CD4-positive, alpha-beta memory T cell (primary cell): ENCODE results near the gene SMOC1. TPM values are rescaled to one million over a fixed set of nuclear protein-coding genes. Genes with fewer than 3 reads are reported as not detected.
A peak's percentile ranks its signal among the peaks of the same experiment; 100 is the strongest.

Experiments used
- CTCF ChIA-PET: fragments of 350-600 bp; sonication (Branson Sonifier 250); formaldehyde crosslinking; loops from one replicate; lab custom pipeline; 2021; ENCODE audit warnings: inconsistent platforms; ENCODE audit not compliant: partially characterized antibody; lab: Charles Lee
- POLR2A ChIA-PET: fragments of 350-600 bp; sonication (Branson Sonifier 250); formaldehyde crosslinking; loops from one replicate; lab custom pipeline; 2021; ENCODE audit not compliant: partially characterized antibody; lab: Charles Lee
- DNase-seq, 5 donors: peaks; one replicate each; pipeline versions ENCODE4 v3.0.0 to v3.0.0-alpha.2; 2020 to 2022; ENCODE audit warnings: mixed read lengths in 1 of 5
- H3K27ac ChIP-seq: one replicate; pipeline ENCODE4 v1.7.0; 2013; ENCODE audit warnings: low read depth, low read length
- H3K27me3 ChIP-seq: 2 replicates; pipeline ENCODE4 v1.7.0; 2013; ENCODE audit warnings: mild to moderate bottlenecking, low read length, moderate library complexity; ENCODE audit not compliant: insufficient read depth
- H3K36me3 ChIP-seq: 2 replicates; pipeline ENCODE4 v1.7.0; 2013; ENCODE audit warnings: mild to moderate bottlenecking, low read length, moderate library complexity; ENCODE audit not compliant: insufficient read depth
- H3K4me1 ChIP-seq: 2 replicates; pipeline ENCODE4 v1.7.0; 2013; ENCODE audit warnings: mild to moderate bottlenecking, low read length, moderate library complexity; ENCODE audit not compliant: insufficient read depth
- H3K4me3 ChIP-seq, 2 donors: one replicate each; pipeline ENCODE4 v1.7.0; 2013; ENCODE audit warnings: low read length in 2 of 2, mild to moderate bottlenecking in 1 of 2
- H3K9me3 ChIP-seq, 2 donors: one replicate each; pipeline ENCODE4 v1.7.0; 2013; ENCODE audit warnings: low read length in 2 of 2, control low read depth in 1 of 2; ENCODE audit not compliant: control insufficient read depth in 1 of 2
- H3K27ac Mint-ChIP-seq, 7 donors: one replicate each; pipeline ENCODE4 v1.8.0; 2020 to 2021; ENCODE audit warnings: mixed read lengths in 7 of 7, mild to moderate bottlenecking in 6 of 7, inconsistent platforms in 3 of 7, moderate library complexity in 3 of 7
- H3K27me3 Mint-ChIP-seq, 2 donors: one replicate each; pipeline ENCODE4 v1.8.0; 2020 to 2021; ENCODE audit warnings: mixed read lengths in 2 of 2
- H3K36me3 Mint-ChIP-seq, 2 donors: one replicate each; pipeline ENCODE4 v1.8.0; 2020 to 2021; ENCODE audit warnings: mixed read lengths in 2 of 2, inconsistent platforms in 1 of 2, mild to moderate bottlenecking in 1 of 2
- H3K4me1 Mint-ChIP-seq, 4 donors: one replicate each; pipeline ENCODE4 v1.8.0; 2020 to 2021; ENCODE audit warnings: mixed read lengths in 4 of 4, mild to moderate bottlenecking in 1 of 4
- H3K4me3 Mint-ChIP-seq, 8 donors: one replicate each; pipeline ENCODE4 v1.8.0; 2020 to 2021; ENCODE audit warnings: mixed read lengths in 8 of 8, mild to moderate bottlenecking in 7 of 8, moderate library complexity in 6 of 8, inconsistent platforms in 3 of 8
- H3K9me3 Mint-ChIP-seq, 8 donors: one replicate each; pipeline ENCODE4 v1.8.0; 2020 to 2021; ENCODE audit warnings: mixed read lengths in 8 of 8, mild to moderate bottlenecking in 5 of 8, inconsistent platforms in 3 of 8, moderate library complexity in 1 of 8
- intact Hi-C: fragments of 100-400 bp; cut with micrococcal nuclease; formaldehyde crosslinking; loops from one replicate; pipeline ENCODE4 v1.15.1; 2023
- polyA plus RNA-seq, 2 donors: library from polyadenylated mRNA; unstranded; fragments of 300-500 nt; fragmentation: Illumina TruSeq; gene quantifications; one replicate each; pipeline ENCODE4 v1.2.3, GENCODE V29; 2021
- total RNA-seq, 2 experiments: library from RNA; stranded (reverse); gene quantifications; one replicate each; pipeline ENCODE4 v1.2.3, GENCODE V29; 2021

Gene SMOC1
- total and polyA plus RNA-seq, 4 experiments from 2014 or later: not detected

DNA sequence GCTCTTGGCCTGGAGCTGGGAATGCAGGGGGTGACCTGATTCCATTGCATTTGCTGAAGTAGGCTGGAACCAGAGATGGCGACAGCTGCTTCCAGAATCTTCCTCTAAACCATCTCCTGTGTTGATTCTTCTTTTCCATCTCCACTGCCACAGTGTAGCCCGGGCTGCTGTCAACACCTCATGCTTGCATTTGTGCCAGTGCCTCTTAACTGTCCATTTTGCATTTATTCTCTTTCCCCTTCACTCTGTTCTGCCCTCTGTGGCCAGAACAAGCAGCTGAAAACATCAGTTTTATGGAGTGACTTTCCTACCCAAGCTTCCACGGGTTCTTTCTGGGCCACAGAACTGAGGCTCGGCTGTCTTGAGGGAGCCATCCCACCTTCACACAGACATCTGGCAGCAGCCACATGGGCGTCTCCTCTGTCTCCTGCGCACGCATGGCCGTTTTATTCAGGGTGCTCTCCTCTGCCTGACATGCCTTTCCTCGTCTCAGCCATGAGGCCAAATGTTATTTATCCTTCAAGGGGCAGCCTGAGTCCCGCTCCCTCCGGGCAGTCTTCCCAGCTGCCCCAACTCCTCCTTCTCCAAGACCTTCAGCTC lies 51.7 kb downstream of the SMOC1 start:
- no peak overlapping the region for H3K4me3 Mint-ChIP-seq
- H3K4me3 ChIP-seq: no peak overlapping the region
- H3K4me1 Mint-ChIP-seq: peaks cover 0 to 1% (median 0%) of the 10 kb centered on the region in 4 donors
- no peaks in the 10 kb centered on the region for H3K4me1 ChIP-seq
- no peaks in the 10 kb centered on the region for H3K27me3 ChIP-seq
- intact Hi-C loops: no loop called here
- no peak for DNase-seq
- peak overlapping the region in 1 of 7 donors; percentile 18 for H3K27ac Mint-ChIP-seq
- no peaks in the 10 kb centered on the region for H3K36me3 Mint-ChIP-seq
- H3K27me3 Mint-ChIP-seq: peaks cover 14 to 35% of the 10 kb centered on the region in 2 donors
- ChIA-PET CTCF (no interaction called here), POLR2A (no interaction called here)
- no peaks in the 10 kb centered on the region for H3K36me3 ChIP-seq
- no peak overlapping the region for H3K27ac ChIP-seq
- H3K9me3 Mint-ChIP-seq: no peaks in the 10 kb centered on the region
- H3K9me3 ChIP-seq: no peaks in the 10 kb centered on the region

DNA sequence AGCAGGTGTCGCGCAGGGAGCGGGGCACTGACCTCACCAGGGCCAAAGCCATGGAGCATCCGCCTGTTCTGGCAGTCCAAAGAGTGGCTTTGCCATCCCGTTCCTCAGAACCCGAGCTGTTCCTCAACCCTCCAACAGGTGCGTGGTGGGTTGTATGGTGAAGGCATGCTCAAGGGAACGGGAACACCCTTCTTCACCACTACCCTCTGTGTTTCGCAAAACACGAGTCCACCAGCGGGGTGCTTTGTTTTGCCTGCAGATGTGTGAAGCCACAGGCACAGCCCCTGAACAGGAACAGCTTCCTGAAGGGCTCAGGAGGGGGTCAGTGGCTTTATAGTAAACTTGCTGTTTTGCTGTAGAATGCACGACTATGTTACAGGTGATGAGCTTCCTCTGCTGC lies 52.7 kb downstream of the SMOC1 start:
- intact Hi-C loops: no loop called here
- Histone ChIP-seq H3K4me3 (no peak overlapping the region), H3K36me3 (no peaks in the 10 kb centered on the region), H3K9me3 (no peaks in the 10 kb centered on the region), H3K27ac (no peak overlapping the region), H3K27me3 (no peaks in the 10 kb centered on the region), H3K4me1 (no peaks in the 10 kb centered on the region)
- no peak overlapping the region for H3K27ac Mint-ChIP-seq
- H3K36me3 Mint-ChIP-seq: no peaks in the 10 kb centered on the region
- H3K4me1 Mint-ChIP-seq: peaks cover 0 to 1% (median 0%) of the 10 kb centered on the region in 4 donors
- peaks cover 14 to 39% of the 10 kb centered on the region in 2 donors for H3K27me3 Mint-ChIP-seq
- CTCF ChIA-PET: no interaction called here
- no peaks in the 10 kb centered on the region for H3K9me3 Mint-ChIP-seq
- POLR2A ChIA-PET: no interaction called here
- DNase-seq: no peak
- H3K4me3 Mint-ChIP-seq: no peak overlapping the region

DNA sequence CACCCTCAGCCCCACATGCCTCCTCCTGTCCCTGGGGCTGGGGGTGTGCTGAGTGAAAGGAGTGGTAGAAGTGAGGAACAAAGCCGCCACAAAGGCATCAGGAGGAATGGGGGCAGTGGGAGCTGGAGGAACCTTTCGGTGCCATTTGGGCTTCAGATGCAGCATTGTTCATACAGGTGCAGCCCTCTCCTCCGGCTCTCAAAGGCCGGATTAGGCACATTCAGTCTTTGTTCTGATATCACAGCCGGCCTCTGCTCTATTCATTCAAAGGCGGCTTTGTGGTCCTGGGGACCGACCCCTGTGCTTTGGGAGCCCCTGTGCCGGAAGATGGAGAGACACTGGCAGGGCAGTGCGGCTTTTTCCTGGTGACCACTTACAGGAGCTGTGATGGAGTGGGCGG lies 53.2 kb downstream of the SMOC1 start:
- DNase-seq: no peak
- Mint-ChIP-seq H3K9me3 (no peaks in the 10 kb centered on the region), H3K4me1 (peaks cover 0 to 1% (median 0%) of the 10 kb centered on the region in 4 donors), H3K27ac (no peak overlapping the region), H3K36me3 (no peaks in the 10 kb centered on the region), H3K27me3 (peaks cover 14 to 39% of the 10 kb centered on the region in 2 donors), H3K4me3 (no peak overlapping the region)
- Histone ChIP-seq H3K27me3 (peaks cover 2% of the 10 kb centered on the region), H3K36me3 (no peaks in the 10 kb centered on the region), H3K4me3 (no peak overlapping the region), H3K27ac (no peak overlapping the region), H3K9me3 (no peaks in the 10 kb centered on the region), H3K4me1 (no peaks in the 10 kb centered on the region)
- POLR2A ChIA-PET: no interaction called here
- intact Hi-C loops: no loop called here
- CTCF ChIA-PET: no interaction called here

DNA sequence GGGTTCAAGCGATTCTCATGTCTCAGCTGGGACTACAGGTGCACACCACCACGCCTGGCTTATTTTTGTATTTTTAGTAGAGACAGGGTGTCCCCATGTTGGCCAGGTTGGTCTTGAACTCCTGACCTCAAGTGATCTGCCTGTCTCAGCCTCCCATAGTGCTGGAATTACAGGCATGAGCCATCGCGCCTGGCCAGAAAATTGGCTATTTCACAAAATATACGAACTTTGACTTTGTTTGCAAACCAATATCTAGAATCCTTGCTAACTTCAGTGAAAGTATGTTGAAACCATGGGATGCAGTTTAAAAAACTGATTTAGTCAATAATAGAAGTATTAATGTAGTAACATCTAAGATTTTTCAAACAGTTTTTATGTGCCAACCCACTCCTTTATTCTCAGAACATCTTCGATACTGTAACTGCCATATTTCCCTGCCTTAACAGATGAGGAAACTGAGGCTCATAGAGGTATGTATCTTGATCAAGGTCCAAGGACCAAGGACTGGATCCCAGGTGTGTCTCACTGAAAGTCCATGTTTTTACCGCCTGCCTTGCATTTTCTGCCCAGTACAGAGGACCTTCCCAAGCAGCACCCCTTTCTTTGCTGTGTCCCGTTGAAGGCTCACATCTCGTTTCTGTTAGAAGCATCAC lies 54.5 kb downstream of the SMOC1 start:
- Histone ChIP-seq H3K27me3 (peaks cover 4% of the 10 kb centered on the region), H3K4me3 (no peak overlapping the region), H3K4me1 (no peaks in the 10 kb centered on the region), H3K36me3 (no peaks in the 10 kb centered on the region), H3K9me3 (no peaks in the 10 kb centered on the region), H3K27ac (no peak overlapping the region)
- Mint-ChIP-seq H3K27me3 (peaks cover 16 to 42% of the 10 kb centered on the region in 2 donors), H3K27ac (no peak overlapping the region), H3K4me1 (peaks cover 0 to 1% (median 0%) of the 10 kb centered on the region in 4 donors), H3K36me3 (no peaks in the 10 kb centered on the region), H3K9me3 (no peaks in the 10 kb centered on the region), H3K4me3 (no peak overlapping the region)
- no peak for DNase-seq
- intact Hi-C loops: no loop called here
- ChIA-PET POLR2A (no interaction called here), CTCF (no interaction called here)

DNA sequence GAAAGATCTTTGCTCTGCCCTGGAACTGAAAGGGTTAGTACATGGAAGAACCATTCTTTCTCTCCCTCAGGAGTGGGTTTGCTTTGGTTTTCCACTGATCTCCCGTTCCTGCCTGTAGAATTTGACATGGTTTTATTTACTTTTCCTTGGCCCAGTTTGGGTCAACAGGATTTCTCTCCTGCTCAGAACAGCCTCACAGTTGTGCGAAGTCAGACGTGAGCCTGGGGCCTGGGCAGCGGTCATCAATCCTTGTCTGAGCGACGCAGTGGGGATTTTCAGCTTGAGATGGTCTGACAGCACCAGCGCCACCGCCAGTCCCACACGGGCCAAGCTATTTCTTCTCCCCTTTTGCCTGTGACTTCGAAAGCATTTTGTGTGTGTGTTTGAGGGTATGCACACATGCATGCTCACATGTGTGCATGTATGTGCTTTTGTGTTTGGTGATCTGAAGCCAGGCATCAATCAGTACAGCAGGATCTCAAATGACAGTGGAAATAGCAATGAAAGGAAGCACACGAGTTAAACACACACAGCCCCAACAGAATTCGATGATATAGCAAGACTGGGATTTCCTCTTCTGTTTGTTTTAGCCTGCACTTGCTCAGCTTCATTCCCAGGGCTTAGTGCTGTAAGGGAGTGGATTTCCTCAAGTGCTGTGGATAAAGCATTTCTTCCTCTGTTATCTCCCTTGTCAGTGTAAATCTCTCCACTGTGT lies 58.3 kb downstream of the SMOC1 start:
- intact Hi-C loops: no loop called here
- ChIA-PET CTCF (no interaction called here), POLR2A (no interaction called here)
- Mint-ChIP-seq H3K4me1 (no peaks in the 10 kb centered on the region), H3K27me3 (peaks cover 15 to 33% of the 10 kb centered on the region in 2 donors), H3K27ac (no peak overlapping the region), H3K36me3 (no peaks in the 10 kb centered on the region), H3K4me3 (no peak overlapping the region), H3K9me3 (no peaks in the 10 kb centered on the region)
- H3K4me3 ChIP-seq: no peak overlapping the region
- DNase-seq: no peak
- H3K9me3 ChIP-seq: no peaks in the 10 kb centered on the region
- no peaks in the 10 kb centered on the region for H3K4me1 ChIP-seq
- H3K27me3 ChIP-seq: peaks cover 4% of the 10 kb centered on the region
- no peak overlapping the region for H3K27ac ChIP-seq
- no peaks in the 10 kb centered on the region for H3K36me3 ChIP-seq

DNA sequence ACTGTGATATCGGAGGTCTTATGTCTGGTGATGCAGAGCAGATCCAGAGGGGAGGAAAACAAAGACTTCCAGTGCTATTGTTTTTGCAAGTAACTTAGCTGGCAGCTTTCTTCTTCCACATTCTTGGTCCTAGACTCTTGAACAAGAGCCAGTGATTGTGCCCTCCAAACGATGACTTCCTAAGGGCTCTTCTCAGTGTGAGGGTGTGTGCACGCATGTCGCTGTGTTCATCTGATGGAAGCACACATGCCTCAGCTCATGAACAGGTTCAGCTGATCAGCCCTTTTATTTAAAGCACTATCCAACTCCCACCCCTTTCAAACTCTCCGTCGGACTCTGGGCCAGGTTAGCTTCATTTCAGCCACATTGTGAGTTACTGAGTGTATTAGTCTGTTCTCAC lies 59.5 kb downstream of the SMOC1 start:
- DNase-seq: no peak
- Histone ChIP-seq H3K27me3 (peaks cover 4% of the 10 kb centered on the region), H3K9me3 (no peaks in the 10 kb centered on the region), H3K4me3 (no peak overlapping the region), H3K4me1 (no peaks in the 10 kb centered on the region), H3K36me3 (no peaks in the 10 kb centered on the region), H3K27ac (no peak overlapping the region)
- H3K4me3 Mint-ChIP-seq: no peak overlapping the region
- no peaks in the 10 kb centered on the region for H3K4me1 Mint-ChIP-seq
- CTCF ChIA-PET: no interaction called here
- intact Hi-C loops: no loop called here
- H3K27ac Mint-ChIP-seq: no peak overlapping the region
- peaks cover 0 to 1% (median 0%) of the 10 kb centered on the region in 8 donors for H3K9me3 Mint-ChIP-seq
- POLR2A ChIA-PET: no interaction called here
- peaks cover 17 to 31% of the 10 kb centered on the region in 2 donors for H3K27me3 Mint-ChIP-seq
- no peaks in the 10 kb centered on the region for H3K36me3 Mint-ChIP-seq
